Natural killer cell treated with Interleukin-12 subunit alpha and Interleukin-12 subunit beta and Interleukin-15 and Interleukin-18, amount 100 ng/mL, for 72 hours (primary cell): ENCODE data around the gene TNC. TPM values are rescaled to one million over a fixed set of nuclear protein-coding genes. Genes with fewer than 3 reads are reported as not detected.
"Not testable (repeated sequence)": the region's sequence is repeated elsewhere in the genome, so short reads cannot be mapped to it uniquely, and the experiment has no call there.

Experiments used
- ATAC-seq, 2 donors: fragments of 150-1000 bp; cut with Tn5 transposase in 1 of 2; sonication (Bioruptor Pico), chemical (Tn5 transposase) in 1 of 2; 2 replicates each; pipeline ENCODE4 v1.10.0; 2021
- DNase-seq: peaks from one replicate; pipeline ENCODE4 v3.0.0; 2022; ENCODE audit warnings: low spot score
- H3K27ac Mint-ChIP-seq, 2 donors: 1 replicate in 1 of 2; 2 replicates in 1 of 2; pipeline ENCODE4 v1.8.0; 2022; ENCODE audit warnings: mixed read lengths in 2 of 2, mild to moderate bottlenecking in 1 of 2, moderate library complexity in 1 of 2
- H3K27me3 Mint-ChIP-seq, 2 donors: 1 replicate in 1 of 2; 2 replicates in 1 of 2; pipeline ENCODE4 v1.8.0; 2022; ENCODE audit warnings: mixed read lengths in 2 of 2
- H3K36me3 Mint-ChIP-seq: one replicate; pipeline ENCODE4 v1.8.0; 2022; ENCODE audit warnings: mixed read lengths
- H3K4me1 Mint-ChIP-seq, 2 donors: 1 replicate in 1 of 2; 2 replicates in 1 of 2; pipeline ENCODE4 v1.8.0; 2022; ENCODE audit warnings: low read depth in 2 of 2, mixed read lengths in 2 of 2, mild to moderate bottlenecking in 1 of 2
- H3K4me3 Mint-ChIP-seq: one replicate; pipeline ENCODE4 v1.8.0; 2022; ENCODE audit warnings: mixed read lengths
- H3K9me3 Mint-ChIP-seq: 2 replicates; pipeline ENCODE4 v1.8.0; 2022; ENCODE audit warnings: mixed read lengths
- total RNA-seq, 2 donors: library from RNA; stranded (reverse); gene quantifications; one replicate each; pipeline ENCODE4 v1.2.3, GENCODE V29; 2022

The TNC gene
- total RNA-seq, 2 donors from 2014 or later = 0.64 TPM; not detected in 1

GRCh38 chr9:115144706-115145105 lies 26.7 kb upstream of the TNC start:
- Mint-ChIP-seq H3K4me1 (no peaks in the 10 kb centered on the region), H3K4me3 (no peak overlapping the region), H3K27me3 (peaks cover 19 to 45% of the 10 kb centered on the region in 2 donors), H3K27ac (no peak overlapping the region), H3K36me3 (no peaks in the 10 kb centered on the region), H3K9me3 (peaks cover 2% of the 10 kb centered on the region)
- no peak for ATAC-seq
- no peak for DNase-seq

- Mint-ChIP-seq H3K27me3 (peaks cover 18 to 39% of the 10 kb centered on the region in 2 donors), H3K9me3 (peaks cover 2% of the 10 kb centered on the region), H3K27ac (no peak overlapping the region), H3K4me3 (no peak overlapping the region), H3K36me3 (no peaks in the 10 kb centered on the region), H3K4me1 (no peaks in the 10 kb centered on the region)
- no peak for DNase-seq
- no peak for ATAC-seq
Measured at GRCh38 chr9:115143689-115144088, 25.7 kb upstream of the TNC start.

- H3K27me3 Mint-ChIP-seq = peaks cover 18 to 35% of the 10 kb centered on the region in 2 donors
- DNase-seq = no peak
- peak in 1 of 2 donors; percentile 44 for ATAC-seq
- H3K4me1 Mint-ChIP-seq = no peaks in the 10 kb centered on the region
- no peaks in the 10 kb centered on the region for H3K36me3 Mint-ChIP-seq
- no peak overlapping the region for H3K27ac Mint-ChIP-seq
- H3K4me3 Mint-ChIP-seq = no peak overlapping the region
- peaks cover 2% of the 10 kb centered on the region for H3K9me3 Mint-ChIP-seq
Measured at GRCh38 chr9:115142517-115143270, 24.7 kb upstream of the TNC start.

GRCh38 chr9:115142090-115142489 lies 24.1 kb upstream of the TNC start:
- no peaks in the 10 kb centered on the region for H3K36me3 Mint-ChIP-seq
- no peak overlapping the region for H3K27ac Mint-ChIP-seq
- H3K4me1 Mint-ChIP-seq = no peaks in the 10 kb centered on the region
- ATAC-seq = no peak
- no peak for DNase-seq
- peaks cover 22 to 39% of the 10 kb centered on the region in 2 donors for H3K27me3 Mint-ChIP-seq
- H3K9me3 Mint-ChIP-seq = peaks cover 2% of the 10 kb centered on the region
- H3K4me3 Mint-ChIP-seq = no peak overlapping the region

- no peak overlapping the region for H3K4me3 Mint-ChIP-seq
- DNase-seq = no peak
- ATAC-seq = no peak
- peaks cover 27 to 44% of the 10 kb centered on the region in 2 donors for H3K27me3 Mint-ChIP-seq
- no peaks in the 10 kb centered on the region for H3K36me3 Mint-ChIP-seq
- peaks cover 2% of the 10 kb centered on the region for H3K9me3 Mint-ChIP-seq
- H3K4me1 Mint-ChIP-seq = no peaks in the 10 kb centered on the region
- no peak overlapping the region for H3K27ac Mint-ChIP-seq
Measured at GRCh38 chr9:115141612-115142011, 23.7 kb upstream of the TNC start.

GRCh38 chr9:115138151-115138550 lies 20.2 kb upstream of the TNC start:
- ATAC-seq (no peak), DNase-seq (no peak)
- Mint-ChIP-seq H3K27ac (no peak overlapping the region), H3K36me3 (no peaks in the 10 kb centered on the region), H3K27me3 (peaks cover 29 to 53% of the 10 kb centered on the region in 2 donors), H3K9me3 (no peaks in the 10 kb centered on the region), H3K4me3 (no peak overlapping the region), H3K4me1 (no peaks in the 10 kb centered on the region)

- H3K27me3 Mint-ChIP-seq = peaks cover 25 to 46% of the 10 kb centered on the region in 2 donors
- H3K36me3 Mint-ChIP-seq = no peaks in the 10 kb centered on the region
- H3K4me3 Mint-ChIP-seq = no peak overlapping the region
- ATAC-seq (no peak), DNase-seq (no peak)
- H3K9me3 Mint-ChIP-seq = no peaks in the 10 kb centered on the region
- no peak overlapping the region for H3K27ac Mint-ChIP-seq
- H3K4me1 Mint-ChIP-seq = no peaks in the 10 kb centered on the region
Measured at GRCh38 chr9:115137526-115137925, 19.6 kb upstream of the TNC start.

GRCh38 chr9:115135821-115136778 lies 18.1 kb upstream of the TNC start:
- no peak for DNase-seq
- H3K4me1 Mint-ChIP-seq = no peaks in the 10 kb centered on the region
- ATAC-seq = no peak
- no peak overlapping the region for H3K4me3 Mint-ChIP-seq
- no peaks in the 10 kb centered on the region for H3K36me3 Mint-ChIP-seq
- H3K27me3 Mint-ChIP-seq = peaks cover 25 to 33% of the 10 kb centered on the region in 2 donors
- no peak overlapping the region for H3K27ac Mint-ChIP-seq
- H3K9me3 Mint-ChIP-seq = no peaks in the 10 kb centered on the region

GRCh38 chr9:115134941-115135340 lies 17.0 kb upstream of the TNC start:
- no peaks in the 10 kb centered on the region for H3K36me3 Mint-ChIP-seq
- H3K9me3 Mint-ChIP-seq = no peaks in the 10 kb centered on the region
- H3K27ac Mint-ChIP-seq = no peak overlapping the region
- no peaks in the 10 kb centered on the region for H3K4me1 Mint-ChIP-seq
- peaks cover 24 to 33% of the 10 kb centered on the region in 2 donors for H3K27me3 Mint-ChIP-seq
- DNase-seq (no peak), ATAC-seq (no peak)
- no peak overlapping the region for H3K4me3 Mint-ChIP-seq

- Mint-ChIP-seq H3K27ac (no peak overlapping the region), H3K4me3 (no peak overlapping the region), H3K4me1 (no peaks in the 10 kb centered on the region), H3K27me3 (peaks cover 22 to 35% of the 10 kb centered on the region in 2 donors), H3K36me3 (no peaks in the 10 kb centered on the region), H3K9me3 (no peaks in the 10 kb centered on the region)
- ATAC-seq (no peak), DNase-seq (no peak)
Measured at GRCh38 chr9:115133649-115134048, 15.7 kb upstream of the TNC start.

GRCh38 chr9:115132648-115133047 lies 14.7 kb upstream of the TNC start:
- no peaks in the 10 kb centered on the region for H3K36me3 Mint-ChIP-seq
- no peaks in the 10 kb centered on the region for H3K9me3 Mint-ChIP-seq
- no peaks in the 10 kb centered on the region for H3K4me1 Mint-ChIP-seq
- H3K27ac Mint-ChIP-seq = no peak overlapping the region
- peaks cover 22 to 38% of the 10 kb centered on the region in 2 donors for H3K27me3 Mint-ChIP-seq
- DNase-seq (no peak), ATAC-seq (no peak)
- no peak overlapping the region for H3K4me3 Mint-ChIP-seq

- no peaks in the 10 kb centered on the region for H3K36me3 Mint-ChIP-seq
- DNase-seq = no peak
- no peak for ATAC-seq
- peaks cover 13 to 23% of the 10 kb centered on the region in 2 donors for H3K27me3 Mint-ChIP-seq
- no peak overlapping the region for H3K27ac Mint-ChIP-seq
- no peaks in the 10 kb centered on the region for H3K4me1 Mint-ChIP-seq
- peaks cover 3% of the 10 kb centered on the region for H3K9me3 Mint-ChIP-seq
- no peak overlapping the region for H3K4me3 Mint-ChIP-seq
Measured at GRCh38 chr9:115130176-115130575, 12.2 kb upstream of the TNC start.

GRCh38 chr9:115128726-115129125 lies 10.8 kb upstream of the TNC start:
- not testable (repeated sequence) for H3K4me3 Mint-ChIP-seq, H3K36me3 Mint-ChIP-seq, H3K9me3 Mint-ChIP-seq, DNase-seq, ATAC-seq, H3K27ac Mint-ChIP-seq, H3K4me1 Mint-ChIP-seq
- H3K27me3 Mint-ChIP-seq = peaks cover 13 to 20% of the 10 kb centered on the region in 2 donors
